Measurements from ENCODE around the gene ROR2. TPM values are rescaled to one million over a fixed set of nuclear protein-coding genes. Genes with fewer than 3 reads are reported as not detected.

ROR2 gene
- total RNA-seq, 1 donor from 2014 or later: 0.92 TPM

DNA sequence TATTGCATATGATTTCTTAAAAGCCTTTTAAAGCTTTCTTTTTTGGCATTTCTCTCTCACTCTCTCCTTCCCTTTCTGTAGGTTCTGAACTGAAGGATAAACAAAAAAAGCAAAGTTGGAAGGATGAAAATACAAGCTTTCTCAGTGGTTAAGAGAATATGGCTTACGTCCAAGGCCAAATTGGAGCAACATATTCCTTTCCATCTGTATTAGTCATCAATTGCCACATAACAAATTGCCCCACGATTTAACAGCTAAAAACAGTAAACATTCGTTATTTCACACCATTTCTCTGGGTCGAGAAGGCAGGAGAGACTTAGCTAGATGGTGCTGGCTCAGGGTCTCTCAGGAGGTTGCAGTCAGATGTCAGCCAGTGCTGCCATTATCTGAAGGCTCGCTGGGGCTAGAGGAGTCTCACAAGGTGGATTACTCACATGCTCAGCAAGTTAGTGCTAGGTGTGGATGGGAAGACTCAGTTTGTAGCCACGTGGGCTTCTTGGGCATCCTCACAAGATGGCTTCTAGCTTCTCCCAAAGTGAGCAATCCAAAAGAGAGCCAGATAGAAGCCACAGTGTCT, 2.0 kb upstream of the ROR2 start:
- no peak for DNase-seq (ENCODE audit: missing footprints)
- ATAC-seq: no peak
- intact Hi-C loops (cut with DNase I): loop anchor here (2.0 kb wide), 1 partner anchor 177 kb away; no protein-coding TSS in a partner anchor

DNA sequence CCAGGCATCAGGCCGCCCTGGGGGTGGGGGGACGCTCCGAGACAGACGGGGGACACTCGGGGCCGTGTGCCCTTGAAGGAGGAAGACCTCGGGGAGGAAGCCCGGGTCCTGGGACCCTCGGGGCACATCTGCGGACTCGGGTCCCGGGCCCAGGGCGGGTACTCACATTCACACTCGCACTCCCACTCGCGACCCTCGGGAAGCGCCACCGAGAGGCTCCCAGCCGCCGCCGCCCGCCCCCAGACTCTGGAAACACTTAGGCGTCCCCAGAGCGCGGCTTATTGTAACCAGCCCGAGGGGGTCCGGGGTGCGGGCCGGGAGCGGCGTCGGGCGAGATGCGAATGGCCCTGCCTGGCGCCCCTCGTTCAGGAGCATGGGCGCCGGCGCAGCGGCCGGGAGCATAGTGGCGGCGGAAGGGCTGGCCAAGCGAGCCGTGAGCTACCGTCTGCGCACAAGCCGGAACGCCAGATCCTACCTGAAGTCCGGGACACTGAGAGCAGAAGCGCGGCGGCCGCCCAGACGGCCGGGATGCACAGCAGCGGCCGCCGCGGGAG, 559 bp downstream of the ROR2 start:
- no peak for DNase-seq (ENCODE audit: missing footprints)
- ATAC-seq: peak; percentile 8
- intact Hi-C loops (cut with DNase I): no loop called here

GRCh38 chr9:91948597-91949391, 1.2 kb downstream of the ROR2 start:
- peak; percentile 43 for ATAC-seq
- DNase-seq (ENCODE audit: missing footprints): peak; percentile 70
- intact Hi-C loops (cut with DNase I): no loop called here

GRCh38 chr9:91948101-91948596, 1.9 kb downstream of the ROR2 start:
- no peak for ATAC-seq
- DNase-seq (ENCODE audit: missing footprints): no peak
- intact Hi-C loops (cut with DNase I): no loop called here

DNA sequence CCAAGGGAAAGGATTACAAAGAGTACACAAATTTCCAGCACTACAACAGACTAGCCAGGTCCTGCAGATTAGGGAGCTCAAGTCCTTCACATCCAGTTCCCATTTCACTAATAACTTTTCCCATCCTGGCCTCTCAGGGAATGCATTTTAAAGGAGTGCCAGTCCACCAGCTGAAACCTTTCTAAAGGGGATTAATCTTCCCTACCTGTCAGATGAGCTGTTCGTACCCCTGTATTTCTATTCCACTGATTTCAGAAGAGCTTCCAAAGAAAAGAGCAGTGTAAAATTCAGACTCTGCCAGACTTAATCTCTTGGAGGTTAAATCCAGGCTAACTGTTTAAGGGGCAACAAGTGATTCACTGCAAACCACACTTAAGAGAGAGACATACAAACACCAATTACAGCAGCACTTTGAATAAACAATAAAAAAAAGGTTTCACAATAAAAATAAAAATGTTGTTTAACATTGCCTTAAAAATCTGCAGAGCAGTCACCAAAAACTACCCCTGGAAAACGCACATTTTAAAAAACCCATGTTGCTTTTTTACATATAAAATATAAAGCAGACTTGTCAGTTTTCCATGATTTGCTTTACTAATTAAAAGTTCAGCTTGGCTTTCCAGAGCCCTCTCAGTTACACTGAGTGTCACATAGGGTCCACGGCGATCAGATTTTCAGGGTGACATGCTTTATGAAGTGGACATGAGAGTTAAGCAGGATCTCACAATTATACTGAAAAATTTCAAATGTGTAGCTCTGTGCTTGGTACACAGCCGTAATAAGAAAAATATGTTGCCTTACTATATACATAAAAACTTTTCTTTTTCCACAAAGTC, 3.2 kb downstream of the ROR2 start:
- ATAC-seq: no peak
- intact Hi-C loops (cut with DNase I): no loop called here
- no peak for DNase-seq (ENCODE audit: missing footprints)

DNA sequence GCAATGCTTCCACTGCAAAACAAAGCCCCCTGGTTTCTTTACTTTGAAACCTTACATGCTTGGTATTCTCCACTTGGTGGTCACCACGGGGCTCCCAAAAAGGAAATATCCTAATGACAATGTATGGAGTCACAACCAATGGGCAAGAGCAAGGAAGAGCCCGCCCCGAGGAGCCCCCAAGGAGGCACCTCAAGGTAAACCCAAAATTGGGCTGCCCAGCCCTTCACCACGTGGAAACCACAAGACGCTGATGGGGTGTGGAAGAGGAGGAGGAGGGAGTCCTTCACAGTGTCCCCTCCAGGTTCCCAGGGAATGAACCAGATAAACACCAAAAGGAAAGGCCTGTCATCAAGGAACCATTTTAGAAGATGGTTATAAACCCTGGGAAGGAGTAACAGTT, 3.8 kb downstream of the ROR2 start:
- DNase-seq (ENCODE audit: missing footprints) (no peak), ATAC-seq (no peak)
- intact Hi-C loops (cut with DNase I): no loop called here

GRCh38 chr9:91945277-91946085, 4.5 kb downstream of the ROR2 start:
- DNase-seq (ENCODE audit: missing footprints) (no peak), ATAC-seq (no peak)
- intact Hi-C loops (cut with DNase I): no loop called here

DNA sequence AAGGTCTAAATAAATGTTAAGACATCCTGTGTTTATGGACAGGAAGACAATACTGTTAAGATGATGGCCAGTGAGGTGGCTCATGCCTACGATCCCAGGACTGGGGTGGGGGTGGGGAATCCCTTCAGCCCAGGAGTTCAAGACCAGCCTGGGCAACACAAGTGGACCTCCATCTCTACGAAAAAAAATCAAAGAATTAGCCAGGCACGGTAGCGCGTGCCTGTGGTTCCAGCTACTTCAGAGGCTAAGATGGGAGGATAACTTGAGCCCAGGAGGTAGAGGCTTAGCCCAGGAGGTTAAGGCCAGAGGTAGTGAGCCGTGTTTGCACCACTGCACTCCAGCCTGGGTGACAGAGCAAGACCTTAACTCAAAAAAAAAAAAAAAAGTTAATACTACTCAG, 5.3 kb downstream of the ROR2 start:
- intact Hi-C loops (cut with DNase I): no loop called here
- DNase-seq (ENCODE audit: missing footprints): no peak
- no peak for ATAC-seq

DNA sequence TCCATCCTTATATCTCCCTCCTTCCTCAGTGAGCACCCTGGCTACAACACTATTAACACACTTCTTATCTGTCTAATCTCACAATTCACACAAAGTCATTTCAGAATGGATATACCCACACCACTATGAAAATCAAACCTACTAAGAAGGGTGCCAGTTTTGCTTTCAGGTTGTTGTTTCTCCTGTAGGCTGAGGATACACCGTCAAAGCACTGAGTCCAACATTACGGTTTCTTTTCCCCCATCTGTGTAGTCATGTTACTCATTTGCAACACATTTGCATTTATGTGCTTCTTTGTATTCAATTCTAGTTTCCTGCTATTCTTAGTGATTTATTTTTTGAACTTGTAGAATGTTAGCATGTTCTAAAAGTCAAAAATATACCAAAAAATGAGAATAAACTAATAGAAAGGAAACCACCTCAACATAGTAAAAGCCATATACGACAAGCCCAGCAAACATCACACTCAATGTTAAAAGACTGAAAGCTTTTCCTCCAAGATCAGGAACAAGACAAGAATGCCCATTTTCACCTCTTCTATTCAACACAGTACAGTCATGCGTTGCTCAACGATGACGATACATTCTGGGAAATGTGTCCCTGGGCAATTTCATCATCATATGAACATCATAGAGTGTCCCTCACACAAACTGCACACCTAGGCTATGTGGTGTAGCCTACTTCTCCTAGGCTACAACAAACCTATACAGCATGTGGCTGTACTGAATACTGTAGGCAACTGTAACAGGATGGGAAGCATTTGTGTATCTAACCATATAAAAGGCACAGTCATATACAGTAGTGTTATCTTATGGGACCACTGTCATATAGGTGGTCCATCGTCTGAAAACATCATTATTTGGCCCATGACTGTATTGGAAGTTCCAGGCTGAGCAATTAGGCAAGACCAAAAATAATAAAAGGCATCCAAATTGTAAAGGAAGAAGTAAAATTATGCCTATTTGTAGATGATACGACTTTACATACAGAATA, 6.3 kb downstream of the ROR2 start:
- intact Hi-C loops (cut with DNase I): no loop called here
- DNase-seq (ENCODE audit: missing footprints) (no peak), ATAC-seq (no peak)

DNA sequence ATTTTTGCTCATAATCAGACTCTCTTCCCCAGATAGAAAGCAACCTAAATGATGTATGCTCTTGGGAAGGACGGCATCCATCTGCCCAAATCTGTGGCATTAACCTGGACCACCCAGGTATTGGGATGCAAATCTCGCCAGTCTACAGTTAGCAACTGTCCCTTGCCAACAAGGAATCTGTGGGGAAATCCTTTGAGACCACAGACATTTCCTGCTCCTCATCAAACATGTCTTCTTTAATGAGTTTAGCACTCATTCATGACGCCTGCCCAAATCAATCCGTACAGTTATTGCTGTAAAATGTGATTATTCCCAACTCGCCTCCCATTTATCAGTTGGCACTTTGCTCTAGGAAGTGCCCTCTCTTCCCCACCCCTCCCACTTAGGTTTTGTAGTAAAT, 7.8 kb downstream of the ROR2 start:
- intact Hi-C loops (cut with DNase I): no loop called here
- no peak for DNase-seq (ENCODE audit: missing footprints)
- ATAC-seq: no peak

DNA sequence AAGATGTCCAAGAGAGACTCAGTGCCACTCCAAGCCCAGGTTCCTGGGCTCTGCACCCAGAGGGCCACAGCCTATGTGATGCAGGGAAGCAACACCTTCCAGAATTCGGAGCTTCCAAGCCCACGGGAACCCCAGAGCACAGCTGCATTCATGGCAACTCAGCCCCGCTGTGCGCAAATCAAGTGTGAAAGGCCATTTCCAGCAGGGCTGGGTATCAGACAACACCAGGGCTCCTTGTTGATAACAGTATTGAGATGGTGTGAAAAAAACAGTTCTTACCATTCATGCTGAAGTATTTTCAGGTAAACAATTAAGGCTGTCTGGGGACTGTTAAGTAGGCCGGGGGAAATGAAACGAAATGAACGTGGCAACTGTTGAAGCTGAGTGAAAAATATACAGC, 10.1 kb downstream of the ROR2 start:
- no peak for ATAC-seq
- DNase-seq (ENCODE audit: missing footprints): no peak
- intact Hi-C loops (cut with DNase I): no loop called here

DNA sequence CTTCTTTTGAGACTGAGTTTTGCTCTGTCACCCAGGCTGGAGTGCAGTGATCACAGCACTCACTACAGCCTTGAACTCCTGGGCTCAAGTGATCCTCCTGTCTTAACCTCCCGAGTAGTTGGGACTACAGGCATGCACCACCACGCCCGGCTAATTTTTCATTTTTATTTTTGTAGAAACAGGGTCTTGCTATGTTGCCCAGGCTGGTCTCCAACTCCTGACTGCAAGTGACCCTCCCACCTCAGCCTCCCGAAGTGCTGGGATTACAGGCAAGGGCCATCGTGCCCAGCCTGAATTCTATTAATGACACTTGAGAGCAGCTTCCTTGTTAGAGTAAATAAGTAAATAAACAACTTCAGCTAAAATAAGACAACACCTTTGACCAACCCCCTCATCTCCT, 12.3 kb downstream of the ROR2 start:
- ATAC-seq: no peak
- no peak for DNase-seq (ENCODE audit: missing footprints)
- intact Hi-C loops (cut with DNase I): no loop called here

DNA sequence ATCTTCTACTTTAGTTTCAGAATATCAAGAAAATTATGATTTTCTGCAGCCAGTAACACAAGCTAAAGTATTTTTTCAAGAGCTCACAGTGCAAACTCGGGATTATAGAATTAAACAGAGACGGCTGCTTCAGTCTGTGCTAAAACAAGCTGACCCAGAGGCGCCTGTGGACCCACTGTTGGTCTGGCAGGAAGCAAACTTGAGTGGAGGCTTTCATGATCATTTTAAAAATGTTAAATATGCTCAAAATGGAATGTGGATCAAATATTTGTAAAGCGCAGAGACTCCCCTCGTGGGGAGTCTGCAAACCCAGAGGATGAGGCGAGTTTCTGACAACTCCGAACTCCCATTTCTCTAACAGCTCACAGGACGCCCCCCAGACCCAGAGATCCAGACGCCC, 13.0 kb downstream of the ROR2 start:
- ATAC-seq (no peak), DNase-seq (ENCODE audit: missing footprints) (no peak)
- intact Hi-C loops (cut with DNase I): no loop called here

GRCh38 chr9:91935805-91936514, 14.1 kb downstream of the ROR2 start:
- DNase-seq (ENCODE audit: missing footprints) (no peak), ATAC-seq (no peak)
- intact Hi-C loops (cut with DNase I): no loop called here

GRCh38 chr9:91935066-91935749, 14.8 kb downstream of the ROR2 start:
- intact Hi-C loops (cut with DNase I): no loop called here
- no peak for DNase-seq (ENCODE audit: missing footprints)
- ATAC-seq: no peak

- intact Hi-C loops (cut with DNase I): no loop called here
- DNase-seq (ENCODE audit: missing footprints) (no peak), ATAC-seq (no peak)
These were observed 15.4 kb downstream of the ROR2 start for GRCh38 chr9:91934654-91935053.

Data from Right ventricle myocardium inferior (tissue), 1 donor.